Osteocyte (in vitro differentiated cells): ENCODE results near the gene GPRC5D. TPM values are rescaled to one million over a fixed set of nuclear protein-coding genes. Genes with fewer than 3 reads are reported as not detected.

ENCODE experiments used
- DNase-seq: peaks from one replicate; pipeline ENCODE4 v3.0.0; 2021; ENCODE audit warnings: mixed read lengths; ENCODE audit not compliant: unreplicated experiment; ENCODE audit errors: extremely low spot score
- H3K27ac Mint-ChIP-seq: one replicate; pipeline ENCODE4 v1.8.0; 2021; ENCODE audit warnings: mild to moderate bottlenecking, mixed read lengths; ENCODE audit not compliant: unreplicated experiment
- H3K27me3 Mint-ChIP-seq: one replicate; pipeline ENCODE4 v1.8.0; 2021; ENCODE audit warnings: mixed read lengths; ENCODE audit not compliant: unreplicated experiment
- H3K36me3 Mint-ChIP-seq: one replicate; pipeline ENCODE4 v1.8.0; 2021; ENCODE audit warnings: mixed read lengths; ENCODE audit not compliant: unreplicated experiment
- H3K4me1 Mint-ChIP-seq: one replicate; pipeline ENCODE4 v1.8.0; 2021; ENCODE audit warnings: mixed read lengths; ENCODE audit not compliant: unreplicated experiment
- H3K4me3 Mint-ChIP-seq: one replicate; pipeline ENCODE4 v1.8.0; 2021; ENCODE audit warnings: mild to moderate bottlenecking, moderate library complexity, mixed read lengths; ENCODE audit not compliant: unreplicated experiment
- H3K9me3 Mint-ChIP-seq: one replicate; pipeline ENCODE4 v1.8.0; 2021; ENCODE audit warnings: mixed read lengths; ENCODE audit not compliant: unreplicated experiment
- total RNA-seq: library from RNA; stranded (reverse); gene quantifications from 2 replicates; pipeline ENCODE4 v1.2.1, GENCODE V29; 2021
- TF ChIP-seq, protein P1 (sequence below): fragments of 200-600 bp; sonication (generic); IDR thresholded peaks from 2 replicates; pipeline ENCODE4 v1.5.0; 2021; ENCODE audit warnings: antibody characterized with exemption, mild to moderate bottlenecking, moderate library complexity

GPRC5D gene
- total RNA-seq, 1 donor from 2014 or later, result not detected

- Mint-ChIP-seq H3K4me3 (peak overlapping the region; percentile 93), H3K4me1 (peaks cover 33% of the 10 kb centered on the region), H3K27ac (peak overlapping the region; percentile 81), H3K36me3 (peaks cover 2% of the 10 kb centered on the region), H3K9me3 (no peaks in the 10 kb centered on the region), H3K27me3 (no peaks in the 10 kb centered on the region)
- no peak for DNase-seq
- TF ChIP-seq, protein P1, sequence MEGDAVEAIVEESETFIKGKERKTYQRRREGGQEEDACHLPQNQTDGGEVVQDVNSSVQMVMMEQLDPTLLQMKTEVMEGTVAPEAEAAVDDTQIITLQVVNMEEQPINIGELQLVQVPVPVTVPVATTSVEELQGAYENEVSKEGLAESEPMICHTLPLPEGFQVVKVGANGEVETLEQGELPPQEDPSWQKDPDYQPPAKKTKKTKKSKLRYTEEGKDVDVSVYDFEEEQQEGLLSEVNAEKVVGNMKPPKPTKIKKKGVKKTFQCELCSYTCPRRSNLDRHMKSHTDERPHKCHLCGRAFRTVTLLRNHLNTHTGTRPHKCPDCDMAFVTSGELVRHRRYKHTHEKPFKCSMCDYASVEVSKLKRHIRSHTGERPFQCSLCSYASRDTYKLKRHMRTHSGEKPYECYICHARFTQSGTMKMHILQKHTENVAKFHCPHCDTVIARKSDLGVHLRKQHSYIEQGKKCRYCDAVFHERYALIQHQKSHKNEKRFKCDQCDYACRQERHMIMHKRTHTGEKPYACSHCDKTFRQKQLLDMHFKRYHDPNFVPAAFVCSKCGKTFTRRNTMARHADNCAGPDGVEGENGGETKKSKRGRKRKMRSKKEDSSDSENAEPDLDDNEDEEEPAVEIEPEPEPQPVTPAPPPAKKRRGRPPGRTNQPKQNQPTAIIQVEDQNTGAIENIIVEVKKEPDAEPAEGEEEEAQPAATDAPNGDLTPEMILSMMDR, result no peak
Measured at GRCh38 chr12:12999271-12999958, 47.4 kb upstream of the GPRC5D start.

GRCh38 chr12:12998248-12998647 lies 46.3 kb upstream of the GPRC5D start:
- Mint-ChIP-seq H3K36me3 (peaks cover 2% of the 10 kb centered on the region), H3K4me1 (peaks cover 38% of the 10 kb centered on the region), H3K9me3 (no peaks in the 10 kb centered on the region), H3K27ac (peak overlapping the region; percentile 42), H3K4me3 (no peak overlapping the region), H3K27me3 (no peaks in the 10 kb centered on the region)
- TF ChIP-seq, protein P1, result no peak
- DNase-seq, result no peak

GRCh38 chr12:12997734-12998133 lies 45.8 kb upstream of the GPRC5D start:
- peaks cover 42% of the 10 kb centered on the region for H3K4me1 Mint-ChIP-seq
- no peaks in the 10 kb centered on the region for H3K27me3 Mint-ChIP-seq
- no peak for DNase-seq
- H3K27ac Mint-ChIP-seq, result peak overlapping the region; percentile 42
- TF ChIP-seq, protein P1, result no peak
- H3K36me3 Mint-ChIP-seq, result peaks cover 2% of the 10 kb centered on the region
- no peaks in the 10 kb centered on the region for H3K9me3 Mint-ChIP-seq
- peak overlapping the region; percentile 47 for H3K4me3 Mint-ChIP-seq

DNA sequence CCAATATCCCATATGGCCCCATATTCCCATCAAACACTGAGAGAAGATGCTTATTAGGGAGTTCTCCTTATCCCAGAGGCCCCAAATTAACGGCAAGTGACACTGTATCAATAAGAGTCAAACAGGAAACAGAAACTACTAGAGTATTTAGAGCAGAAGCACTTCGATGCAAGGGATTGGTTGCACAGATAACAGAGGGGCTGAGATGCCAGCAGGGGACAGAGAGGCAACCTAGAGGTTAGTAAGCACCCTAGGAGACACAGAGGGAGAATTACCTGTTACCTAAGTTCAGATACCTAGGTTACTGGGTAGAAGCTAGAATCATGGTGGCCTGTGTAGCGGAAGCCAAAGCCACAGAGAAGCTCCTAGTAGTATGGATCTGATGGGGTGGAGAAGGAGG lies 45.2 kb upstream of the GPRC5D start:
- DNase-seq, result no peak
- Mint-ChIP-seq H3K4me1 (peaks cover 48% of the 10 kb centered on the region), H3K9me3 (no peaks in the 10 kb centered on the region), H3K27me3 (no peaks in the 10 kb centered on the region), H3K4me3 (no peak overlapping the region), H3K27ac (no peak overlapping the region), H3K36me3 (no peaks in the 10 kb centered on the region)
- TF ChIP-seq, protein P1, result no peak

- H3K27ac Mint-ChIP-seq, result no peak overlapping the region
- no peak for DNase-seq
- no peaks in the 10 kb centered on the region for H3K36me3 Mint-ChIP-seq
- TF ChIP-seq, protein P1, result no peak
- no peaks in the 10 kb centered on the region for H3K27me3 Mint-ChIP-seq
- H3K4me3 Mint-ChIP-seq, result no peak overlapping the region
- H3K4me1 Mint-ChIP-seq, result peaks cover 53% of the 10 kb centered on the region
- no peaks in the 10 kb centered on the region for H3K9me3 Mint-ChIP-seq
Measured at GRCh38 chr12:12996209-12996608, 44.2 kb upstream of the GPRC5D start.
